Left lung (tissue), 10 donors: ENCODE measurements around the gene THAP3. TPM values are rescaled to one million over a fixed set of nuclear protein-coding genes. Genes with fewer than 3 reads are reported as not detected.

Experiments used
- ATAC-seq: fragments of 200-7000 bp; cut with Tn5 transposase; one replicate; pipeline ENCODE4 v1.9.1; 2020; ENCODE audit warnings: moderate library complexity
- DNase-seq, 4 donors: peaks; one replicate each; pipeline ENCODE4 v3.0.0-alpha.2; 2013 to 2020
- H3K27ac ChIP-seq, 2 donors: fragments of 200-600 bp; sonication (generic) in 1 of 2; one replicate each; pipeline versions ENCODE4 v1.5.0 to v1.8.0; 2020 to 2021
- H3K27me3 ChIP-seq, 2 donors: fragments of 200-600 bp; sonication (generic) in 1 of 2; one replicate each; pipeline versions ENCODE4 v1.5.0 to v1.8.0; 2020 to 2021
- H3K36me3 ChIP-seq, 2 donors: fragments of 200-600 bp; sonication (generic) in 1 of 2; one replicate each; pipeline versions ENCODE4 v1.5.0 to v1.8.0; 2020 to 2021
- H3K4me1 ChIP-seq, 2 donors: fragments of 200-600 bp; one replicate each; pipeline ENCODE4 v1.8.0; 2021
- H3K4me3 ChIP-seq, 2 donors: fragments of 200-600 bp; sonication (generic) in 1 of 2; one replicate each; pipeline versions ENCODE4 v1.5.0 to v1.8.0; 2020 to 2021; ENCODE audit warnings: mild to moderate bottlenecking in 1 of 2
- H3K9me3 ChIP-seq, 2 donors: fragments of 200-600 bp; sonication (generic) in 1 of 2; one replicate each; pipeline versions ENCODE4 v1.5.0 to v1.8.0; 2020 to 2021
- CTCF ChIP-seq, 2 donors: fragments of 200-600 bp; sonication (generic) in 1 of 2; IDR thresholded peaks; one replicate each; pipeline versions ENCODE4 v1.5.0 to v1.8.0; 2021; ENCODE audit warnings: antibody characterized with exemption in 2 of 2
- intact Hi-C, 2 donors: fragments of 100-400 bp; cut with DNase I; formaldehyde crosslinking; loops; one replicate each; pipeline versions ENCODE4 v1.11.2 to v1.14.2; 2022
- polyA plus RNA-seq, 6 donors: library from polyadenylated mRNA; unstranded; fragments of 120-200 nt; gene quantifications; one replicate each; pipeline ENCODE4 v1.2.1, GENCODE V29; 2013; ENCODE audit not compliant: insufficient read length in 6 of 6
- total RNA-seq, 2 donors: library from RNA; stranded (reverse); fragmentation: NEBNext Ultra II Directional; extraction: Animal tissue kit (Norgen Biotek cat#: 25700); gene quantifications; one replicate each; pipeline ENCODE4 v1.2.1, GENCODE V29; 2021
- donor health status: DM: no; HTN: yes; CAD: no.
- donor health status: DM: no; HTN: no; CAD: no.

Gene THAP3
- total and polyA plus RNA-seq, 8 donors, result 14.5 to 20.5 (median 17.1) TPM

GRCh38 chr1:6668503-6668902 lies 43.8 kb downstream of the THAP3 start:
- no peak for DNase-seq
- intact Hi-C loops, result no loop called here
- Histone ChIP-seq H3K36me3 (peaks cover 0 to 52% of the 10 kb centered on the region in 2 donors), H3K9me3 (no peaks in the 10 kb centered on the region), H3K4me1 (no peaks in the 10 kb centered on the region), H3K27ac (no peak overlapping the region), H3K27me3 (no peaks in the 10 kb centered on the region), H3K4me3 (no peak overlapping the region)
- no peak for TF ChIP-seq CTCF (IDR thresholded peaks at IDR 0.05)
- no peak for ATAC-seq

- Histone ChIP-seq H3K4me1 (no peaks in the 10 kb centered on the region), H3K9me3 (no peaks in the 10 kb centered on the region), H3K27ac (no peak overlapping the region), H3K27me3 (no peaks in the 10 kb centered on the region), H3K36me3 (peaks cover 0 to 51% of the 10 kb centered on the region in 2 donors), H3K4me3 (no peak overlapping the region)
- intact Hi-C loops, result no loop called here
- no peak for ATAC-seq
- TF ChIP-seq CTCF (IDR thresholded peaks at IDR 0.05), result no peak
- no peak for DNase-seq
Measured at GRCh38 chr1:6672558-6672957, 47.9 kb downstream of the THAP3 start.

GRCh38 chr1:6673816-6674398 lies 49.2 kb downstream of the THAP3 start:
- H3K4me3 ChIP-seq, result no peak overlapping the region
- H3K27me3 ChIP-seq, result no peaks in the 10 kb centered on the region
- DNase-seq (no peak), ATAC-seq (no peak)
- peaks cover 0 to 62% of the 10 kb centered on the region in 2 donors for H3K36me3 ChIP-seq
- H3K4me1 ChIP-seq, result no peaks in the 10 kb centered on the region
- TF ChIP-seq CTCF (IDR thresholded peaks at IDR 0.05), result no peak
- no peaks in the 10 kb centered on the region for H3K9me3 ChIP-seq
- intact Hi-C loops, result no loop called here
- no peak overlapping the region for H3K27ac ChIP-seq

GRCh38 chr1:6674771-6675170 lies 50.1 kb downstream of the THAP3 start:
- no peak overlapping the region for H3K4me3 ChIP-seq
- no peaks in the 10 kb centered on the region for H3K27me3 ChIP-seq
- ATAC-seq (no peak), DNase-seq (no peak)
- intact Hi-C loops, result no loop called here
- no peaks in the 10 kb centered on the region for H3K9me3 ChIP-seq
- no peak for TF ChIP-seq CTCF (IDR thresholded peaks at IDR 0.05)
- H3K27ac ChIP-seq, result no peak overlapping the region
- peaks cover 0 to 71% of the 10 kb centered on the region in 2 donors for H3K36me3 ChIP-seq
- no peaks in the 10 kb centered on the region for H3K4me1 ChIP-seq

GRCh38 chr1:6675941-6676340 lies 51.3 kb downstream of the THAP3 start:
- H3K27ac ChIP-seq, result no peak overlapping the region
- H3K9me3 ChIP-seq, result no peaks in the 10 kb centered on the region
- peaks cover 0 to 77% of the 10 kb centered on the region in 2 donors for H3K36me3 ChIP-seq
- no peak for ATAC-seq
- TF ChIP-seq CTCF (IDR thresholded peaks at IDR 0.05), result no peak
- DNase-seq, result no peak
- intact Hi-C loops, result no loop called here
- H3K4me3 ChIP-seq, result no peak overlapping the region
- H3K4me1 ChIP-seq, result no peaks in the 10 kb centered on the region
- H3K27me3 ChIP-seq, result no peaks in the 10 kb centered on the region

Other genes starting within 250 kb of the THAP3 start
- 10 to 100 TPM; 28.8 to 30.1 TPM for gene ACOT7, start 231.1 kb upstream of the THAP3 start, total RNA-seq
- gene ACOT7, start 231.1 kb upstream of the THAP3 start, polyA plus RNA-seq, result 10 to 100 TPM; 13.1 to 16.8 (median 14.6) TPM
- gene HES2, start 204.9 kb upstream of the THAP3 start, total RNA-seq, result 1 to 10 TPM; 1.6 to 6.6 TPM
- under 1 TPM; 0.06 to 0.35 (median 0.16) TPM for gene HES2, start 204.9 kb upstream of the THAP3 start, polyA plus RNA-seq
- gene ESPN, start 200.1 kb upstream of the THAP3 start, total RNA-seq, result 1 to 10 TPM; 1.2 to 3.7 TPM
- gene ESPN, start 200.1 kb upstream of the THAP3 start, polyA plus RNA-seq, result 1 to 10 TPM; 1.7 to 3.1 (median 2.2) TPM
- gene TNFRSF25, start 158.7 kb upstream of the THAP3 start, total RNA-seq, result 1 to 10 TPM; 5.6 to 8.4 TPM
- gene TNFRSF25, start 158.7 kb upstream of the THAP3 start, polyA plus RNA-seq, result 10 to 100 TPM; 20.1 to 34.8 (median 26.4) TPM
- gene PLEKHG5, start 133.2 kb upstream of the THAP3 start, total RNA-seq, result 10 to 100 TPM in 1 of 2 donors, 1 to 10 TPM in 1; 6.3 to 10.7 TPM
- 10 to 100 TPM; 22.8 to 35.7 (median 29.7) TPM for gene PLEKHG5, start 133.2 kb upstream of the THAP3 start, polyA plus RNA-seq
- 10 to 100 TPM; 24.4 to 30.8 TPM for gene NOL9, start 70.4 kb upstream of the THAP3 start, total RNA-seq
- 10 to 100 TPM; 19.1 to 25.7 (median 23.7) TPM for gene NOL9, start 70.4 kb upstream of the THAP3 start, polyA plus RNA-seq
- not detected for gene TAS1R1, start 69.6 kb upstream of the THAP3 start, total RNA-seq
- under 1 TPM; 0.07 to 0.21 (median 0.18) TPM for gene TAS1R1, start 69.6 kb upstream of the THAP3 start, polyA plus RNA-seq
- gene ZBTB48, start 44.9 kb upstream of the THAP3 start, total RNA-seq, result 10 to 100 TPM; 24.7 to 34.5 TPM
- 10 to 100 TPM; 26.2 to 41.6 (median 33.7) TPM for gene ZBTB48, start 44.9 kb upstream of the THAP3 start, polyA plus RNA-seq
- 10 to 100 TPM; 20.6 to 29.2 TPM for gene KLHL21, start 22.0 kb upstream of the THAP3 start, total RNA-seq
- 10 to 100 TPM; 11.0 to 15.9 (median 13.6) TPM for gene KLHL21, start 22.0 kb upstream of the THAP3 start, polyA plus RNA-seq
- 10 to 100 TPM; 11.1 to 12.2 TPM for gene PHF13, start 11.1 kb upstream of the THAP3 start, total RNA-seq
- gene PHF13, start 11.1 kb upstream of the THAP3 start, polyA plus RNA-seq, result 10 to 100 TPM; 17.6 to 24.8 (median 19.9) TPM
- 10 to 100 TPM; 33.5 to 37.7 TPM for gene DNAJC11, start 76.9 kb downstream of the THAP3 start, total RNA-seq
- gene DNAJC11, start 76.9 kb downstream of the THAP3 start, polyA plus RNA-seq, result 10 to 100 TPM; 46.4 to 52.0 (median 47.2) TPM
- 10 to 100 TPM; 56.9 to 69.1 TPM for gene CAMTA1, start 160.6 kb downstream of the THAP3 start, total RNA-seq
- gene CAMTA1, start 160.6 kb downstream of the THAP3 start, polyA plus RNA-seq, result 10 to 100 TPM; 42.7 to 54.5 (median 47.2) TPM